SHP77 treated with DMSO at 0.1 percent for 48 hours (cell line): ENCODE results near the gene PFKL.
"Not testable (repeated sequence)": the region's sequence is repeated elsewhere in the genome, so short reads cannot be mapped to it uniquely, and the experiment has no call there.

Experiments used
- DNase-seq: peaks from one replicate; lab custom pipeline; 2025; lab: John Stamatoyannopoulos, UW

PFKL gene

GRCh38 chr21:44295163-44295573 lies 4.7 kb upstream of the PFKL start:
- no peak for DNase-seq

- DNase-seq = no peak
Measured at GRCh38 chr21:44295646-44296045, 4.2 kb upstream of the PFKL start.

- DNase-seq = no peak
Measured at GRCh38 chr21:44296103-44296519, 3.7 kb upstream of the PFKL start.

- DNase-seq = no peak
Measured at GRCh38 chr21:44296916-44297315, 2.9 kb upstream of the PFKL start.

- DNase-seq = peak; percentile 55
Measured at GRCh38 chr21:44297525-44298290, 2.1 kb upstream of the PFKL start.

GRCh38 chr21:44298301-44298700 lies 1.6 kb upstream of the PFKL start:
- no peak for DNase-seq

GRCh38 chr21:44299085-44299457 lies 782 bp upstream of the PFKL start:
- no peak for DNase-seq

- DNase-seq = no peak
Measured at GRCh38 chr21:44300262-44300959, 558 bp downstream of the PFKL start.

- no peak for DNase-seq
Measured at GRCh38 chr21:44301141-44301540, 1.3 kb downstream of the PFKL start.

- peak; percentile 30 for DNase-seq
Measured at GRCh38 chr21:44301961-44302406, 2.1 kb downstream of the PFKL start.

- not testable (repeated sequence) for DNase-seq
Measured at GRCh38 chr21:44302573-44303401, 2.9 kb downstream of the PFKL start.

GRCh38 chr21:44303490-44303981 lies 3.7 kb downstream of the PFKL start:
- no peak for DNase-seq

GRCh38 chr21:44304011-44304616 lies 4.3 kb downstream of the PFKL start:
- DNase-seq = no peak

- DNase-seq = no peak
Measured at GRCh38 chr21:44304877-44305293, 5.0 kb downstream of the PFKL start.

- DNase-seq = no peak
Measured at GRCh38 chr21:44305691-44306090, 5.8 kb downstream of the PFKL start.

- no peak for DNase-seq
Measured at GRCh38 chr21:44306936-44307704, 7.3 kb downstream of the PFKL start.

- no peak for DNase-seq
Measured at GRCh38 chr21:44310628-44311507, 11.0 kb downstream of the PFKL start.

GRCh38 chr21:44312089-44312488 lies 12.2 kb downstream of the PFKL start:
- no peak for DNase-seq

- DNase-seq = no peak
Measured at GRCh38 chr21:44312716-44313115, 12.9 kb downstream of the PFKL start.

GRCh38 chr21:44313451-44313850 lies 13.6 kb downstream of the PFKL start:
- DNase-seq = no peak
